T-cell (primary cell): ENCODE results near the gene ATG101. TPM values are rescaled to one million over a fixed set of nuclear protein-coding genes. Genes with fewer than 3 reads are reported as not detected.

Experiments
- ATAC-seq, 4 experiments: fragments of 200-7000 bp in 3 of 4; fragments of 150-1000 bp in 1 of 4; cut with Tn5 transposase; replicated peaks in 1 of 4; 1 replicate in 3 of 4; 2 replicates in 1 of 4; pipeline ENCODE4 v1.10.0; 2021; ENCODE audit warnings: moderate library complexity in 3 of 4, mild to moderate bottlenecking in 2 of 4, moderate number of reproducible peaks in 1 of 4
- CTCF ChIA-PET, 2 donors: fragments of 300-600 bp; sonication (Branson Sonifier 250); formaldehyde crosslinking; loops; one replicate each; lab custom pipeline; 2022; ENCODE audit warnings: antibody characterized with exemption in 2 of 2; lab: Charles Lee
- POLR2A ChIA-PET, 2 donors: fragments of 300-600 bp; sonication (Branson Sonifier 250); formaldehyde crosslinking; loops; one replicate each; lab custom pipeline; 2022; ENCODE audit warnings: antibody characterized with exemption in 2 of 2; lab: Charles Lee
- DNase-seq, 35 experiments: peaks; one replicate each; pipeline versions ENCODE4 v3.0.0 to v3.0.0-alpha.2; 2013 to 2023
- H3K27ac ChIP-seq: one replicate; pipeline ENCODE4 v1.5.1; 2013; ENCODE audit warnings: low read length
- H3K27me3 ChIP-seq, 2 experiments: replicated peaks in 1 of 2; 1 replicate in 1 of 2; 2 replicates in 1 of 2; pipeline versions ENCODE4 v1.6.1 to v1.7.0; 2013; ENCODE audit warnings: low read length in 1 of 2, mixed read lengths in 1 of 2; ENCODE audit not compliant: control insufficient read depth in 2 of 2, insufficient read depth in 2 of 2; ENCODE audit errors: extremely low read depth in 1 of 2
- H3K36me3 ChIP-seq, 2 donors: 1 replicate in 1 of 2; 2 replicates in 1 of 2; pipeline versions ENCODE4 v1.6.1 to v1.7.0; 2013; ENCODE audit warnings: low read length in 1 of 2; ENCODE audit not compliant: control insufficient read depth in 2 of 2, insufficient read depth in 1 of 2; ENCODE audit errors: extremely low read depth in 1 of 2
- H3K4me1 ChIP-seq, 2 experiments: 1 replicate in 1 of 2; 2 replicates in 1 of 2; pipeline versions ENCODE4 v1.6.1 to v1.7.0; 2013; ENCODE audit warnings: low read length in 2 of 2, mixed read lengths in 1 of 2; ENCODE audit not compliant: insufficient read depth in 2 of 2, control insufficient read depth in 1 of 2; ENCODE audit errors: extremely low read depth in 1 of 2
- H3K4me3 ChIP-seq, 2 donors: 1 replicate in 1 of 2; 2 replicates in 1 of 2; pipeline versions ENCODE4 v1.5.1 to v1.7.0; 2013; ENCODE audit warnings: mild to moderate bottlenecking in 2 of 2, low read length in 1 of 2, moderate library complexity in 1 of 2; ENCODE audit not compliant: control insufficient read depth in 1 of 2; ENCODE audit errors: extremely low read depth in 1 of 2
- H3K9me3 ChIP-seq: 2 replicates; pipeline ENCODE4 v1.7.0; 2013
- H3K27ac Mint-ChIP-seq, 2 donors: one replicate each; pipeline ENCODE4 v1.8.0; 2020 to 2021; ENCODE audit warnings: mild to moderate bottlenecking in 2 of 2, mixed read lengths in 2 of 2
- H3K27me3 Mint-ChIP-seq, 2 donors: one replicate each; pipeline ENCODE4 v1.8.0; 2021 to 2022; ENCODE audit warnings: mixed read lengths in 2 of 2
- H3K36me3 Mint-ChIP-seq: one replicate; pipeline ENCODE4 v1.8.0; 2021; ENCODE audit warnings: mixed read lengths
- H3K4me1 Mint-ChIP-seq, 3 donors: one replicate each; pipeline ENCODE4 v1.8.0; 2020 to 2022; ENCODE audit warnings: mixed read lengths in 3 of 3, mild to moderate bottlenecking in 1 of 3
- H3K4me3 Mint-ChIP-seq, 3 donors: one replicate each; pipeline ENCODE4 v1.8.0; 2020 to 2022; ENCODE audit warnings: mild to moderate bottlenecking in 3 of 3, mixed read lengths in 3 of 3, moderate library complexity in 3 of 3
- H3K9me3 Mint-ChIP-seq, 3 donors: one replicate each; pipeline ENCODE4 v1.8.0; 2020 to 2022; ENCODE audit warnings: mixed read lengths in 3 of 3
- WGBS: methylation state at CpG from one replicate; pipeline ENCODE4 v1.1.5; 2013; ENCODE audit warnings: missing lambda C conversion rate; ENCODE audit not compliant: insufficient coverage; 5-methylcytosine and 5-hydroxymethylcytosine counted together
- total RNA-seq, 35 experiments: library from RNA in 6 of 35; stranded (reverse) in 6 of 35; fragments of 120-200 nt in 1 of 35; gene quantifications; one replicate each; pipeline versions ENCODE4 v1.2.1 to v1.2.4 and lab custom pipeline; 2013 to 2026

The ATG101 gene
- total RNA-seq, 5 donors from 2014 or later (not counting 1 experiment from before 2014, with no cell fraction given) = 24.8 to 30.3 (median 25.9) TPM

DNA sequence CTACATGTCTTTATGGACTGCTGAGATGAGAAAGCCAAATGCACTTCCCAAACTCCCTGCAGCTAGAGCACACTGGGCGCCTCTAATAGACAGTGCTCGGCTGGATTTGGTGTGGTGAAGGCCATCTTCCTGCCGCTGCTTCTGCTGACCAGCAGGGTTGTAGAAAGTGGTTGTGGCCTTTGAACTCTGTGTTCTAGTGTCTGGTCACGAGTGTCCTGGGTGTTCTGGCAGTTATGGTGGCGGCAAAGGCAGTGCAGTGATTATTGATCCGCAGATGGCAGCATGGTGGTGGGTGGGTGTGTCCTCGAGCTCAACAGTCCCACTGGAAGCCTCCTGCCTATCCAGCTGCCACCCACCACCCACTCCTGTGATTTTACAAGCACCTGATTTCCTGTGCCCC is 53.1 kb downstream of the ATG101 start:
- H3K36me3 Mint-ChIP-seq = no peaks in the 10 kb centered on the region
- Histone ChIP-seq H3K9me3 (no peaks in the 10 kb centered on the region), H3K27me3 (peaks cover 0 to 71% of the 10 kb centered on the region in 2 experiments), H3K4me1 (peaks cover 0 to 12% of the 10 kb centered on the region in 2 experiments), H3K4me3 (no peak overlapping the region), H3K27ac (no peak overlapping the region), H3K36me3 (no peaks in the 10 kb centered on the region)
- ATAC-seq (no peak), DNase-seq (no peak)
- ChIA-PET CTCF (interaction anchor here (0.6 to 0.7 kb wide), 4 partner anchors 89 to 219 kb away, joined by 4 to 6 read pairs (median 5); no protein-coding TSS in a partner anchor), POLR2A (interaction anchor here in 1 of 2 donors (0.6 kb wide), 1 partner anchor 86 kb away, joined by 8 read pairs; no protein-coding TSS in a partner anchor)
- 83% methylated on average over 3 of the region's 7 CpGs for WGBS
- H3K27me3 Mint-ChIP-seq = peaks cover 18 to 21% of the 10 kb centered on the region in 2 donors
- no peak overlapping the region for H3K27ac Mint-ChIP-seq
- H3K9me3 Mint-ChIP-seq = no peaks in the 10 kb centered on the region
- no peak overlapping the region for H3K4me3 Mint-ChIP-seq
- peaks cover 6 to 13% (median 6%) of the 10 kb centered on the region in 3 donors for H3K4me1 Mint-ChIP-seq

DNA sequence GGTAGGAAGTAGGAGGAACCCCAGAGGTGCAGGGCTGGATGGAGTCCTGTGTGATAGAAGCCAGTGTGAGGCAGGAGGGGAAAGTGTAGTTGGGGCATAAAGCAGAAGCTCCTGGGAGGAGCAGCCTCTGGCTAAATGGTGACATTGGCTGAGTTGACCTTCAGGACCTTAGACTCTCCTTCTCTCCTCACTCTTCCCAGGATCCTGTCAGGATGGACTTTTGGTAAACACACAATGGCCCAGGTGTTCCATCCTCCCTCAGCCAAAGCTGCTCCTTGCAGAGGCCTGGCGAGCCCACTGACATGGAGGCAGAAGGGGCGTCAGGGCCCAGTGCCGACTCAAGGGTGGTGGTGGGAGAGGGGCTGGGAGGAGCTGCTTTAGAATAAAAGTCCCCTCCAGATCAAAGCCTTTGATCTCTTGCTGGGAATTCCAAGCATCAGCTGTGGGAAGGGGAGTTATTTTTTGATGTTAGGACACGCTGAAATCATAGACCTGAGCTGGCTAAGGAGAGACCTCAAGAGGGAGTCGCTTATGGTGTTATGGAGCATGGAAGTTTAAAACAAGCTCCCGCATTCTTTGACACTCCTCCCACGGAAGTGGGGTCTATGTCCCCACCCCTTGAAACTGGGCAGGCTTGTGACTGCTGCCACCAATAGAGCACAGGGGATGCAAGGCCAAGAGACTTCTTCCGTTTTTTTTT is 53.9 kb downstream of the ATG101 start:
- no peaks in the 10 kb centered on the region for H3K9me3 Mint-ChIP-seq
- H3K4me3 Mint-ChIP-seq = no peak overlapping the region
- H3K27ac Mint-ChIP-seq = no peak overlapping the region
- Histone ChIP-seq H3K27me3 (peaks cover 0 to 75% of the 10 kb centered on the region in 2 experiments), H3K36me3 (no peaks in the 10 kb centered on the region), H3K4me1 (peaks cover 0 to 12% of the 10 kb centered on the region in 2 experiments), H3K4me3 (no peak overlapping the region), H3K9me3 (no peaks in the 10 kb centered on the region), H3K27ac (no peak overlapping the region)
- WGBS = 20% methylated on average over 1 of the region's 8 CpGs
- peaks cover 6 to 13% (median 6%) of the 10 kb centered on the region in 3 donors for H3K4me1 Mint-ChIP-seq
- ATAC-seq (no peak), DNase-seq (no peak)
- ChIA-PET POLR2A (interaction anchor here in 1 of 2 donors (0.6 kb wide), 1 partner anchor 87 kb away, joined by 8 read pairs; no protein-coding TSS in a partner anchor), CTCF (interaction anchor here (0.6 to 1.0 kb wide), 6 partner anchors 55 to 268 kb away, joined by 3 to 6 read pairs (median 4); no protein-coding TSS in a partner anchor)
- peaks cover 21 to 23% of the 10 kb centered on the region in 2 donors for H3K27me3 Mint-ChIP-seq
- no peaks in the 10 kb centered on the region for H3K36me3 Mint-ChIP-seq

GRCh38 chr12:52125476-52125900 is 55.7 kb downstream of the ATG101 start:
- no peaks in the 10 kb centered on the region for H3K36me3 Mint-ChIP-seq
- Histone ChIP-seq H3K36me3 (no peaks in the 10 kb centered on the region), H3K4me3 (no peak overlapping the region), H3K4me1 (peaks cover 0 to 5% of the 10 kb centered on the region in 2 experiments), H3K27ac (no peak overlapping the region), H3K27me3 (peaks cover 0 to 65% of the 10 kb centered on the region in 2 experiments), H3K9me3 (no peaks in the 10 kb centered on the region)
- no peak overlapping the region for H3K27ac Mint-ChIP-seq
- DNase-seq (no peak), ATAC-seq (no peak)
- ChIA-PET POLR2A (no interaction called here), CTCF (interaction anchor here in 1 of 2 donors (1.0 kb wide), 1 partner anchor 100 kb away, joined by 3 read pairs; no protein-coding TSS in a partner anchor)
- H3K4me1 Mint-ChIP-seq = peaks cover 3 to 6% (median 4%) of the 10 kb centered on the region in 3 donors
- H3K27me3 Mint-ChIP-seq = peaks cover 21 to 23% of the 10 kb centered on the region in 2 donors
- no peak overlapping the region for H3K4me3 Mint-ChIP-seq
- WGBS = 66% methylated on average over 5 of the region's 6 CpGs
- H3K9me3 Mint-ChIP-seq = no peaks in the 10 kb centered on the region

DNA sequence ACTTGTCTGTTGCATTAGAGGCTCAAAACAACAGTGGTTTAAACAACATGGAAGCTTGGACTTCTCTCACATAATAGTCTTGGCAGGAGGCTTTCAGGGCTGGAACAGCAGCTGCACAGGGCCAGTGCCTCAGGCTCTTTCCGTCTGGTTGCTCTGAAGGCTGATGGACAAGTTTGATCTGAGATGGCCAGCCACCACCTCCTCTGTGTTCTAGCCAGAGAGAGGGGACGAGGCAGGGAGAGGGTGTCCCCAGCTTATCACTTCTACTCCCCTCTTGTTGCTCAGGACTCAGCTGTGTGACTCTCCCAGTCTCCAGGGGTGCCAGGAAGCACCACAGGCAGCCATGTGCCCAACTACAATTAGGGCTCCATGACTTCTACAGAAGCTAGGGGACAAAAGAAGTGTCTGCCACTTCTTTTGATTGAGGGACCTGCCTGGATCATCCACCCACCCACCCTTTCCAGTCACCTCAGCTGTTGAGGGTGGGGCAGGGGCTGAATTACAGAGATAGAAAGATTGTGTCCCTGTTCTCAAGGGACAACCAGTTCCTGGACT is 56.3 kb downstream of the ATG101 start:
- POLR2A ChIA-PET = no interaction called here
- Histone ChIP-seq H3K27ac (no peak overlapping the region), H3K27me3 (peaks cover 0 to 63% of the 10 kb centered on the region in 2 experiments), H3K9me3 (no peaks in the 10 kb centered on the region), H3K4me3 (no peak overlapping the region), H3K4me1 (peaks cover 0 to 5% of the 10 kb centered on the region in 2 experiments), H3K36me3 (no peaks in the 10 kb centered on the region)
- Mint-ChIP-seq H3K36me3 (no peaks in the 10 kb centered on the region), H3K4me3 (no peak overlapping the region), H3K4me1 (peaks cover 2 to 6% (median 4%) of the 10 kb centered on the region in 3 donors), H3K27me3 (peaks cover 20 to 21% of the 10 kb centered on the region in 2 donors), H3K27ac (no peak overlapping the region), H3K9me3 (no peaks in the 10 kb centered on the region)
- CTCF ChIA-PET = interaction anchor here in 1 of 2 donors (0.6 to 1.0 kb wide), 2 partner anchors 101 to 1559 kb away, joined by 3 read pairs; no protein-coding TSS in a partner anchor
- no peak for ATAC-seq
- peak in 1 of 35 experiments; percentile 4 for DNase-seq
- WGBS = no CpG with 5 or more reads among the region's 2 CpGs

Other genes with a start within 250 kb of the ATG101 start
- gene FIGNL2, start 221.3 kb upstream of the ATG101 start, total RNA-seq = 1 to 10 TPM; 1.3 to 2.0 (median 1.6) TPM
- gene ANKRD33, start 181.9 kb upstream of the ATG101 start, total RNA-seq = not detected
- under 1 TPM in 3 of 5 donors, not detected in 2; 0.16 to 0.58 (median 0.23) TPM for gene ACVRL1, start 162.5 kb upstream of the ATG101 start, total RNA-seq
- gene ACVR1B, start 118.3 kb upstream of the ATG101 start, total RNA-seq = 10 to 100 TPM in 4 of 5 donors, 1 to 10 TPM in 1; 9.0 to 12.6 (median 11.8) TPM
- gene TAMALIN, start 63.0 kb upstream of the ATG101 start, total RNA-seq = 100 to 1,000 TPM in 2 of 5 donors, 10 to 100 TPM in 3; 31.7 to 480 (median 38.4) TPM
- gene NR4A1, start 18.5 kb upstream of the ATG101 start, total RNA-seq = 100 to 1,000 TPM in 1 of 5 donors, 10 to 100 TPM in 1, 1 to 10 TPM in 3; 5.9 to 103 (median 7.3) TPM
- under 1 TPM in 1 of 5 donors, not detected in 4; 0.41 TPM for gene SMIM41, start 9.7 kb downstream of the ATG101 start, total RNA-seq
- gene KRT80, start 122.0 kb downstream of the ATG101 start, total RNA-seq = under 1 TPM in 2 of 5 donors, not detected in 3; 0.09 to 0.12 TPM
- gene KRT7, start 163.3 kb downstream of the ATG101 start, total RNA-seq = 1 to 10 TPM in 3 of 5 donors, not detected in 2; 2.7 to 3.8 (median 3.3) TPM
- gene KRT86, start 204.7 kb downstream of the ATG101 start, total RNA-seq = under 1 TPM in 1 of 5 donors, not detected in 4; 0.35 TPM
- 1 to 10 TPM in 1 of 5 donors, under 1 TPM in 2, not detected in 2; 0.30 to 1.0 (median 0.76) TPM for gene KRT81, start 221.6 kb downstream of the ATG101 start, total RNA-seq